Measurements from ENCODE around the gene SOST. TPM values are rescaled to one million over a fixed set of nuclear protein-coding genes. Genes with fewer than 3 reads are reported as not detected.

The SOST gene
- polyA plus RNA-seq, 1 of the 3 experiments (the other 2 are of a cell fraction): not detected

DNA sequence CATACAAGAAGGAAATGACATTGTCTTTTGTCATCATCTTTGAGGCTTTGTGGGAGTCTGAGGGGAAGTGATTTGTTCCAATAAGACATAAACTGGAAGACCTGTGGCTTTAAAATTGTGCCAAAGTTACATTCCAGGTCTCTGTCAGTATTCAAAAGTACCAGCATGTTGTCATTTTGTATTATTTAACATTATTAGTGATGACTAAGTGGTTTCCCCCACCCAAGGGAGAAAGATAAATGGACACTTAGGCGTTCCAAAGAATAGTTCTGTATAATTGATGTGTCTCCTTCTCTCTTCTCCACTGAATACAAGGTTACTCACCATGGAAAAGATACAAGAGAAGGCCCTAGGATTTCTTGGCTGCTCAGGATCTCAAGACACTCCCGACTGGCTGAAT, 25.5 kb upstream of the SOST start (continued):
- TF ChIP-seq, protein P1, sequence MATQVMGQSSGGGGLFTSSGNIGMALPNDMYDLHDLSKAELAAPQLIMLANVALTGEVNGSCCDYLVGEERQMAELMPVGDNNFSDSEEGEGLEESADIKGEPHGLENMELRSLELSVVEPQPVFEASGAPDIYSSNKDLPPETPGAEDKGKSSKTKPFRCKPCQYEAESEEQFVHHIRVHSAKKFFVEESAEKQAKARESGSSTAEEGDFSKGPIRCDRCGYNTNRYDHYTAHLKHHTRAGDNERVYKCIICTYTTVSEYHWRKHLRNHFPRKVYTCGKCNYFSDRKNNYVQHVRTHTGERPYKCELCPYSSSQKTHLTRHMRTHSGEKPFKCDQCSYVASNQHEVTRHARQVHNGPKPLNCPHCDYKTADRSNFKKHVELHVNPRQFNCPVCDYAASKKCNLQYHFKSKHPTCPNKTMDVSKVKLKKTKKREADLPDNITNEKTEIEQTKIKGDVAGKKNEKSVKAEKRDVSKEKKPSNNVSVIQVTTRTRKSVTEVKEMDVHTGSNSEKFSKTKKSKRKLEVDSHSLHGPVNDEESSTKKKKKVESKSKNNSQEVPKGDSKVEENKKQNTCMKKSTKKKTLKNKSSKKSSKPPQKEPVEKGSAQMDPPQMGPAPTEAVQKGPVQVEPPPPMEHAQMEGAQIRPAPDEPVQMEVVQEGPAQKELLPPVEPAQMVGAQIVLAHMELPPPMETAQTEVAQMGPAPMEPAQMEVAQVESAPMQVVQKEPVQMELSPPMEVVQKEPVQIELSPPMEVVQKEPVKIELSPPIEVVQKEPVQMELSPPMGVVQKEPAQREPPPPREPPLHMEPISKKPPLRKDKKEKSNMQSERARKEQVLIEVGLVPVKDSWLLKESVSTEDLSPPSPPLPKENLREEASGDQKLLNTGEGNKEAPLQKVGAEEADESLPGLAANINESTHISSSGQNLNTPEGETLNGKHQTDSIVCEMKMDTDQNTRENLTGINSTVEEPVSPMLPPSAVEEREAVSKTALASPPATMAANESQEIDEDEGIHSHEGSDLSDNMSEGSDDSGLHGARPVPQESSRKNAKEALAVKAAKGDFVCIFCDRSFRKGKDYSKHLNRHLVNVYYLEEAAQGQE (IDR thresholded peaks at IDR 0.05; ENCODE audit: low read depth, low read length): no peak
- no peak for TF ChIP-seq SIN3A (IDR thresholded peaks at IDR 0.05; ENCODE audit: borderline replicate concordance, low read depth, low read length)
- peak; percentile 55; the same call in 1 of the 2 replicates for TF ChIP-seq FOXM1 (IDR thresholded peaks at IDR 0.05; ENCODE audit: low read depth)
- TF ChIP-seq POLR2AphosphoS5 (IDR thresholded peaks at IDR 0.05; ENCODE audit: low read depth, low read length): peak; percentile 54; the same call in 1 of the 2 replicates
- no peak for TF ChIP-seq RFX5 (IDR thresholded peaks at IDR 0.05; ENCODE audit: low read length)
- TF ChIP-seq TEAD4 (IDR thresholded peaks at IDR 0.05; ENCODE audit: borderline replicate concordance, insufficient read depth): peak; percentile 94
- TF ChIP-seq, protein P2, sequence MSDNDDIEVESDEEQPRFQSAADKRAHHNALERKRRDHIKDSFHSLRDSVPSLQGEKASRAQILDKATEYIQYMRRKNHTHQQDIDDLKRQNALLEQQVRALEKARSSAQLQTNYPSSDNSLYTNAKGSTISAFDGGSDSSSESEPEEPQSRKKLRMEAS (IDR thresholded peaks at IDR 0.05; ENCODE audit: low read depth): 0 out of 2 replicates have a peak, but pooled peaks have one; percentile 7
- TF ChIP-seq ELF1 (IDR thresholded peaks at IDR 0.05): no peak
- no peak for TF ChIP-seq FOXJ3 (CRISPR knock-in tag; IDR thresholded peaks at IDR 0.05)
- no peak for TF ChIP-seq MXI1 (IDR thresholded peaks at IDR 0.05; ENCODE audit: low read depth, low read length)
- no peak for TF ChIP-seq MEF2A (IDR thresholded peaks at IDR 0.05; ENCODE audit: borderline replicate concordance, low read depth)
- no peak for TF ChIP-seq TAF1 (IDR thresholded peaks at IDR 0.05; ENCODE audit: borderline replicate concordance, low read depth, low read length)
- TF ChIP-seq NRF1 (IDR thresholded peaks at IDR 0.05; ENCODE audit: low read depth, low read length): no peak
- TF ChIP-seq, protein P3, sequence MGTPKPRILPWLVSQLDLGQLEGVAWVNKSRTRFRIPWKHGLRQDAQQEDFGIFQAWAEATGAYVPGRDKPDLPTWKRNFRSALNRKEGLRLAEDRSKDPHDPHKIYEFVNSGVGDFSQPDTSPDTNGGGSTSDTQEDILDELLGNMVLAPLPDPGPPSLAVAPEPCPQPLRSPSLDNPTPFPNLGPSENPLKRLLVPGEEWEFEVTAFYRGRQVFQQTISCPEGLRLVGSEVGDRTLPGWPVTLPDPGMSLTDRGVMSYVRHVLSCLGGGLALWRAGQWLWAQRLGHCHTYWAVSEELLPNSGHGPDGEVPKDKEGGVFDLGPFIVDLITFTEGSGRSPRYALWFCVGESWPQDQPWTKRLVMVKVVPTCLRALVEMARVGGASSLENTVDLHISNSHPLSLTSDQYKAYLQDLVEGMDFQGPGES (IDR thresholded peaks at IDR 0.05; ENCODE audit: low read depth, low read length): no peak
- peak; percentile 66 for TF ChIP-seq FOSL2 (IDR thresholded peaks at IDR 0.05; ENCODE audit: borderline replicate concordance, low read depth)
- TF ChIP-seq RCOR1 (IDR thresholded peaks at IDR 0.05; ENCODE audit: low read length): no peak
- TF ChIP-seq, protein P4, sequence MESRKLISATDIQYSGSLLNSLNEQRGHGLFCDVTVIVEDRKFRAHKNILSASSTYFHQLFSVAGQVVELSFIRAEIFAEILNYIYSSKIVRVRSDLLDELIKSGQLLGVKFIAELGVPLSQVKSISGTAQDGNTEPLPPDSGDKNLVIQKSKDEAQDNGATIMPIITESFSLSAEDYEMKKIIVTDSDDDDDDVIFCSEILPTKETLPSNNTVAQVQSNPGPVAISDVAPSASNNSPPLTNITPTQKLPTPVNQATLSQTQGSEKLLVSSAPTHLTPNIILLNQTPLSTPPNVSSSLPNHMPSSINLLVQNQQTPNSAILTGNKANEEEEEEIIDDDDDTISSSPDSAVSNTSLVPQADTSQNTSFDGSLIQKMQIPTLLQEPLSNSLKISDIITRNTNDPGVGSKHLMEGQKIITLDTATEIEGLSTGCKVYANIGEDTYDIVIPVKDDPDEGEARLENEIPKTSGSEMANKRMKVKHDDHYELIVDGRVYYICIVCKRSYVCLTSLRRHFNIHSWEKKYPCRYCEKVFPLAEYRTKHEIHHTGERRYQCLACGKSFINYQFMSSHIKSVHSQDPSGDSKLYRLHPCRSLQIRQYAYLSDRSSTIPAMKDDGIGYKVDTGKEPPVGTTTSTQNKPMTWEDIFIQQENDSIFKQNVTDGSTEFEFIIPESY (IDR thresholded peaks at IDR 0.05; ENCODE audit: borderline replicate concordance, low read depth): no peak
- TF ChIP-seq TCF12 (IDR thresholded peaks at IDR 0.05): peak; percentile 86
- TF ChIP-seq SMC3 (IDR thresholded peaks at IDR 0.05; ENCODE audit: low read depth, low read length): no peak
- TF ChIP-seq, protein P5, sequence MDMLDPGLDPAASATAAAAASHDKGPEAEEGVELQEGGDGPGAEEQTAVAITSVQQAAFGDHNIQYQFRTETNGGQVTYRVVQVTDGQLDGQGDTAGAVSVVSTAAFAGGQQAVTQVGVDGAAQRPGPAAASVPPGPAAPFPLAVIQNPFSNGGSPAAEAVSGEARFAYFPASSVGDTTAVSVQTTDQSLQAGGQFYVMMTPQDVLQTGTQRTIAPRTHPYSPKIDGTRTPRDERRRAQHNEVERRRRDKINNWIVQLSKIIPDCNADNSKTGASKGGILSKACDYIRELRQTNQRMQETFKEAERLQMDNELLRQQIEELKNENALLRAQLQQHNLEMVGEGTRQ (IDR thresholded peaks at IDR 0.05; ENCODE audit: borderline replicate concordance, low read depth, low read length): no peak
- peak; percentile 91 for TF ChIP-seq NFIC (IDR thresholded peaks at IDR 0.05; ENCODE audit: borderline replicate concordance)
- no peak for TF ChIP-seq GATA2 (CRISPR knock-in tag; IDR thresholded peaks at IDR 0.05)
